Mucosa of stomach (tissue), 1 donor: ENCODE measurements around the gene MTFP1.

Source experiments
- H3K27me3 ChIP-seq: one replicate; pipeline ENCODE4 v1.7.0; 2013; ENCODE audit warnings: mild to moderate bottlenecking, low read length; ENCODE audit not compliant: control insufficient read depth, insufficient read depth
- H3K36me3 ChIP-seq: one replicate; pipeline ENCODE4 v1.7.0; 2013; ENCODE audit warnings: low read length; ENCODE audit not compliant: control insufficient read depth, insufficient read depth
- H3K4me1 ChIP-seq: one replicate; pipeline ENCODE4 v1.7.0; 2013; ENCODE audit warnings: mild to moderate bottlenecking, low read length; ENCODE audit not compliant: control insufficient read depth, insufficient read depth
- H3K4me3 ChIP-seq: one replicate; pipeline ENCODE4 v1.7.0; 2013; ENCODE audit warnings: low read length
- H3K9ac ChIP-seq: one replicate; pipeline ENCODE4 v1.7.0; 2013; ENCODE audit warnings: mild to moderate bottlenecking, low read length, moderate library complexity
- H3K9me3 ChIP-seq: one replicate; pipeline ENCODE4 v1.7.0; 2013; ENCODE audit warnings: mild to moderate bottlenecking, low read length, moderate library complexity; ENCODE audit not compliant: control insufficient read depth
- donor health status: Pancreatic carcinoma.

The MTFP1 gene

GRCh38 chr22:30433227-30433626, 7.7 kb downstream of the MTFP1 start:
- no peaks in the 10 kb centered on the region for H3K9me3 ChIP-seq

DNA sequence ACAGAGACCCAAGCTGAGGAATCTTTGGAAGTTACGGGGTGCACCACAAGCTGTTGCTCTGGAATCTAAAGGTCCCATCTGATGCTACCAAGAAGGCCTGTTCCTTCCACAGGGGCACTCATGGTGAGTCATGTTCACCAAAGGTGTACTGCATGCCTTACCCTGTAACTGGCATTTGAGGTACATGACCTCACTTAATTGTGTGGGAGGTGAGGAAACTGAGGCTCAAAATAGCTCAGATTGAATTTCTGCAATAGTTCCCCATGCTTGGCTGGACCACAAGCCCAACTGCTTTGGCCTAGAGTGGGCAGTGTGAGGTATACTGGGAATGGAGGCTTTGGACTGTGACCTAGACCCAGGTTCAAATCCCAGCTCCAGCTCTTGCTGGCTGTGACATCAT, 8.2 kb downstream of the MTFP1 start:
- Histone ChIP-seq H3K4me3 (no peak overlapping the region), H3K4me1 (peaks cover 6% of the 10 kb centered on the region), H3K36me3 (no peaks in the 10 kb centered on the region), H3K9ac (no peak overlapping the region), H3K9me3 (no peaks in the 10 kb centered on the region), H3K27me3 (no peaks in the 10 kb centered on the region)

More at GRCh38 chr22:30433227-30433626, 7.7 kb downstream of the MTFP1 start:
- Histone ChIP-seq H3K4me1 (peaks cover 1% of the 10 kb centered on the region), H3K36me3 (no peaks in the 10 kb centered on the region), H3K4me3 (no peak overlapping the region), H3K9ac (no peak overlapping the region), H3K27me3 (no peaks in the 10 kb centered on the region)

DNA sequence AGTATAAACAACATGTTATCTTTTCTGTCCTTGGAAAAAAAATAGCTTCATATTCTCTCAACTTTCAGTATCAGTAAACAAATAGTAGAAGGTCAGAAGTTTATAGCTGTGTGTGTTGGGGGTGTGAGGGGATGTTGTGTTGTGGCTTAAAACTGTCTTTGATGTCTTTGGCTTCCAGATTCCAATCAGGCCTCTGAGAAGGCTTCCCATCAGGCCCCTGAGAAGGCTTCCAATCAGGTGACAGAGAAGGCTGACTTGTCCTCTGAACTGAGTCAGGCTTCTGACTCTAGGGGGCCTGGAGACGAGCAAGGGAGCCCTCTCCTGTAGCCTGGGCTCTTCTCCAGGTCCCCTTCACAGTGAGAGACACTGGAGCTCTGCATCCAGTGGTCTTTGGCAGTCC, 9.3 kb downstream of the MTFP1 start:
- Histone ChIP-seq H3K4me3 (no peak overlapping the region), H3K9me3 (no peaks in the 10 kb centered on the region), H3K9ac (no peak overlapping the region), H3K36me3 (no peaks in the 10 kb centered on the region), H3K4me1 (peaks cover 6% of the 10 kb centered on the region), H3K27me3 (no peaks in the 10 kb centered on the region)

- H3K36me3 ChIP-seq = no peaks in the 10 kb centered on the region
- H3K4me3 ChIP-seq = no peak overlapping the region
- H3K9ac ChIP-seq = no peak overlapping the region
- H3K9me3 ChIP-seq = no peaks in the 10 kb centered on the region
- no peaks in the 10 kb centered on the region for H3K27me3 ChIP-seq
- peaks cover 6% of the 10 kb centered on the region for H3K4me1 ChIP-seq
These were observed 10.1 kb downstream of the MTFP1 start for GRCh38 chr22:30435674-30436126.

DNA sequence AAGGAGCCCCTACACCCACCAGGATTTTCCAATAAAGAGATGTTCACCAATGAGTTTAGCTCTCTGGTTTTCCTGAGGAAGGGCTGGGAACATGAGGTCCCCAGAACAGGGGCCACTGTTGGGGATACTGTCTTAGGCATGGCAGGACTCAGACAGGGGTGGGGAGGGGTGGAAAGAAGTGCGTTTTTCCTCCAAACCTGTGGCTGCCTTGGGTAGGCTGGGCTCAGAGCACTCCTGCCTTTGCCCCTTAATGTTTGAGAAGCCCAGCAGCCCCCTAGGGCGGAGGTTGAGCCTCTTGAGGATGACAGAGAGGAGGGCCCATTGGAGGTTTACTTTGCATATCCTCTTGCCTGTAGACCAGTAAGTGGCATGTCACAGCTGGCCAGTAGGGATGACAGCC, 10.6 kb downstream of the MTFP1 start:
- H3K9me3 ChIP-seq = no peaks in the 10 kb centered on the region
- H3K4me3 ChIP-seq = no peak overlapping the region
- H3K27me3 ChIP-seq = no peaks in the 10 kb centered on the region
- no peaks in the 10 kb centered on the region for H3K36me3 ChIP-seq
- peaks cover 6% of the 10 kb centered on the region for H3K4me1 ChIP-seq
- no peak overlapping the region for H3K9ac ChIP-seq

- H3K36me3 ChIP-seq = no peaks in the 10 kb centered on the region
- H3K9ac ChIP-seq = no peak overlapping the region
- H3K9me3 ChIP-seq = no peaks in the 10 kb centered on the region
- no peaks in the 10 kb centered on the region for H3K27me3 ChIP-seq
- peaks cover 6% of the 10 kb centered on the region for H3K4me1 ChIP-seq
- no peak overlapping the region for H3K4me3 ChIP-seq
These were observed 13.0 kb downstream of the MTFP1 start for GRCh38 chr22:30438559-30438958.

- no peak overlapping the region for H3K4me3 ChIP-seq
- H3K27me3 ChIP-seq = no peaks in the 10 kb centered on the region
- H3K36me3 ChIP-seq = no peaks in the 10 kb centered on the region
- no peak overlapping the region for H3K9ac ChIP-seq
- peaks cover 6% of the 10 kb centered on the region for H3K4me1 ChIP-seq
- no peaks in the 10 kb centered on the region for H3K9me3 ChIP-seq
These were observed 13.7 kb downstream of the MTFP1 start for GRCh38 chr22:30439226-30439625.

GRCh38 chr22:30439836-30440235, 14.3 kb downstream of the MTFP1 start:
- H3K4me1 ChIP-seq = peaks cover 6% of the 10 kb centered on the region
- H3K9me3 ChIP-seq = no peaks in the 10 kb centered on the region
- H3K27me3 ChIP-seq = no peaks in the 10 kb centered on the region
- H3K9ac ChIP-seq = no peak overlapping the region
- no peaks in the 10 kb centered on the region for H3K36me3 ChIP-seq
- H3K4me3 ChIP-seq = no peak overlapping the region

- Histone ChIP-seq H3K9ac (no peak overlapping the region), H3K4me1 (peaks cover 6% of the 10 kb centered on the region), H3K36me3 (no peaks in the 10 kb centered on the region), H3K4me3 (no peak overlapping the region), H3K27me3 (no peaks in the 10 kb centered on the region), H3K9me3 (no peaks in the 10 kb centered on the region)
These were observed 15.5 kb downstream of the MTFP1 start for GRCh38 chr22:30441088-30441487.

DNA sequence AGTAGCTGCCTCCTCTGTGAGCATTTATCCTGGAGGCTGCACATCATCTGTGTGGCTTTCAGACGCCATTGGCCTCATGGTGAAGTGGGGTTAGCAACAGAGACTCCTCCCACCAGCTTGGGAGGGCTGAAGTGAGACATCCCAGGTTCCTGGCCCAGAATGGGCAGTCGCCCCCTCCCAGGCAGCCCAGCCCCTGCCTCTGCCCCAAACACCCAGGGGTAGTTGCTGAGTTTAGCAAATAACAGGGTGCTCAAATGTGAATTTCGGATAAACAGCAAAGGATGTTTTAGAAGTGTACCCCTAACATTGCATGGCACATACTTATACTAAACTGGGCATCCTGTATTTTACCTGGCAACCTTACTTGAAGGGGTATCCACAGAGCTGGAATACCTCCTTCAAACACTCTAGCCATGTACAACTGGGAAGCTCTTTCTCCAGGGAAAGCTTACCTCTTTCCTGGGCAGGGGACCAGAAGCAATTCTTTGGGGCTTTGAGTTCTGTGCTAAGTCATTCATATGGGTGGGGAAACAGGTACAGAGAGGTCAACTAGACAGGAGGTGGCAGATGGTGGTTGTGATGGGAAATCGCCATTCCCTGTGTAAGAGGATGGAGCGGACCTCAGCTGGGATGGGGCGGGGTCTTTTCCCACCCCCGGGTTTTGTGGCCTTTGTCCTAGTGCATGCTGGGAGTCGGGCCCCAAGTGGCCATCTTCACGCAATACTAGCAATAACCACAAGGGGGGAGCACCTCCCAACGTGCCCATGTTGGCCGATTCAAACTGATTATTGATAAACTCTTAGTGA, 19.3 kb downstream of the MTFP1 start:
- Histone ChIP-seq H3K4me1 (no peaks in the 10 kb centered on the region), H3K9me3 (no peaks in the 10 kb centered on the region), H3K9ac (no peak overlapping the region), H3K4me3 (no peak overlapping the region), H3K27me3 (no peaks in the 10 kb centered on the region), H3K36me3 (no peaks in the 10 kb centered on the region)

- Histone ChIP-seq H3K4me3 (no peak overlapping the region), H3K9me3 (no peaks in the 10 kb centered on the region), H3K27me3 (no peaks in the 10 kb centered on the region), H3K4me1 (no peaks in the 10 kb centered on the region), H3K36me3 (no peaks in the 10 kb centered on the region), H3K9ac (no peak overlapping the region)
These were observed 20.0 kb downstream of the MTFP1 start for GRCh38 chr22:30445438-30446145.

DNA sequence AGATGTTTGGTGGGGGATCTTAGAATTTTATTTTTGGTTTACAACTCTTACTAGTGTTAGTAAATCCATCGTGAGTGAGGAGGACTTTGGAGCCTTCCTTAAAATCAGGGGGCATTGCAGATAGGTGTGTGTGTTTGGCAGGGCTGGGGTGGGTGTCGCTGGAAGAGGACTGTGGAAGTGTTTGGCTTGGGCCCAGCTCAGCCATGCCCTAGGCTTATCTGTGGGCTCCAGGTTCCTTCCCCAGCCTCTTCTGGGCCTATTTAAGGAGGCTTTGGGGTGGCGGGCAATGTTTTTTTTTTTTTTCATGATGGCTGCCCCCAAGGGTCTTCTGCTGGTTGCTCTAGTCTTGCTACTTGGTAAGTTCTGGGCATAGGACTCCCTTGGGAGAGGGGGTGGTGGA, 22.1 kb downstream of the MTFP1 start:
- no peaks in the 10 kb centered on the region for H3K27me3 ChIP-seq
- no peak overlapping the region for H3K9ac ChIP-seq
- no peaks in the 10 kb centered on the region for H3K36me3 ChIP-seq
- H3K9me3 ChIP-seq = no peaks in the 10 kb centered on the region
- no peaks in the 10 kb centered on the region for H3K4me1 ChIP-seq
- H3K4me3 ChIP-seq = no peak overlapping the region
